SK-N-SH (cell line): ENCODE measurements around the gene ALPL. TPM values are rescaled to one million over a fixed set of nuclear protein-coding genes. Genes with fewer than 3 reads are reported as not detected.

Source experiments
- CTCF ChIA-PET: fragments of 300-600, 350-600 bp; formaldehyde crosslinking; extraction: SDS; loops from one replicate; lab custom pipeline; 2021; lab: Yijun Ruan, JAX
- POLR2A ChIA-PET: fragments of 350-600 bp; sonication (Branson Sonifier 250); formaldehyde crosslinking; extraction: SDS; loops from one replicate; lab custom pipeline; 2020; ENCODE audit warnings: antibody characterized with exemption, inconsistent platforms; lab: Yijun Ruan, JAX
- DNase-seq: peaks from one replicate; pipeline ENCODE4 v3.0.0; 2012
- H2AFZ ChIP-seq: fragments of 200-600 bp; sonication (generic); 2 replicates; pipeline ENCODE4 v1.8.1; 2016; ENCODE audit warnings: antibody characterized with exemption, mild to moderate bottlenecking, low read depth
- H3F3A ChIP-seq: fragments of 200-600 bp; sonication (generic); replicated peaks from 2 replicates; pipeline ENCODE3; 2016; ENCODE audit warnings: antibody characterized with exemption, mild to moderate bottlenecking; ENCODE audit not compliant: insufficient read depth
- H3K27ac ChIP-seq, 2 experiments: fragments of 200-500 bp in 1 of 2; fragments of 200-600 bp in 1 of 2; sonication (Bioruptor generic) in 1 of 2; sonication (generic), shearing (Covaris generic) in 1 of 2; 2 replicates each; pipeline versions ENCODE4 v1.5.1 to v1.6.1; 2014 to 2016; ENCODE audit warnings: low read depth in 2 of 2, inconsistent platforms in 1 of 2, low read length in 1 of 2, mild to moderate bottlenecking in 1 of 2, mixed read lengths in 1 of 2
- H3K27me3 ChIP-seq: fragments of 200-600 bp; sonication (generic), shearing (Covaris generic); 2 replicates; pipeline ENCODE4 v1.6.1; 2016; ENCODE audit warnings: mixed run types; ENCODE audit not compliant: insufficient read depth
- H3K36me3 ChIP-seq, 2 experiments: fragments of 200-500 bp in 1 of 2; fragments of 200-600 bp in 1 of 2; sonication (Bioruptor generic) in 1 of 2; sonication (generic) in 1 of 2; replicated peaks in 1 of 2; 2 replicates each; pipeline versions ENCODE3 to v1.5.1; 2014 to 2016; ENCODE audit warnings: low read length in 1 of 2, mild to moderate bottlenecking in 1 of 2; ENCODE audit not compliant: insufficient read depth in 2 of 2, control insufficient read depth in 1 of 2
- H3K4me1 ChIP-seq, 2 experiments: fragments of 200-500 bp in 1 of 2; fragments of 200-600 bp in 1 of 2; sonication (Bioruptor generic) in 1 of 2; sonication (generic), shearing (Covaris generic) in 1 of 2; 2 replicates each; pipeline versions ENCODE4 v1.5.1 to v1.6.1; 2014 to 2016; ENCODE audit warnings: low read depth in 1 of 2, low read length in 1 of 2, mixed run types in 1 of 2; ENCODE audit not compliant: insufficient read depth in 2 of 2, control insufficient read depth in 1 of 2
- H3K4me2 ChIP-seq: fragments of 200-600 bp; sonication (generic), shearing (Covaris generic); 2 replicates; pipeline ENCODE4 v1.6.1; 2017; ENCODE audit warnings: mixed run types
- H3K4me3 ChIP-seq, 2 experiments: fragments of 200-500 bp in 1 of 2; fragments of 200-600 bp in 1 of 2; sonication (Bioruptor generic) in 1 of 2; sonication (generic), shearing (Covaris generic) in 1 of 2; 2 replicates each; pipeline versions ENCODE4 v1.5.1 to v1.8.1; 2014 to 2016; ENCODE audit warnings: low read depth in 2 of 2, inconsistent platforms in 1 of 2, low read length in 1 of 2, mild to moderate bottlenecking in 1 of 2, mixed read lengths in 1 of 2, moderate library complexity in 1 of 2
- H3K79me2 ChIP-seq: fragments of 200-600 bp; sonication (generic); 2 replicates; pipeline ENCODE4 v1.8.1; 2017; ENCODE audit warnings: mild to moderate bottlenecking; ENCODE audit not compliant: insufficient read depth
- H3K9ac ChIP-seq: fragments of 200-600 bp; sonication (generic); 2 replicates; pipeline ENCODE4 v1.6.1; 2017; ENCODE audit warnings: mixed run types
- H3K9me2 ChIP-seq: fragments of 200-600 bp; sonication (generic); 2 replicates; pipeline ENCODE4 v1.6.1; 2017; ENCODE audit warnings: mixed run types
- H3K9me3 ChIP-seq: fragments of 200-600 bp; sonication (generic); 2 replicates; pipeline ENCODE4 v1.6.1; 2017; ENCODE audit warnings: mixed run types, mild to moderate bottlenecking, moderate library complexity
- H4K20me1 ChIP-seq: fragments of 200-600 bp; sonication (generic); 2 replicates; pipeline ENCODE4 v1.6.1; 2017; ENCODE audit warnings: mild to moderate bottlenecking, mixed run types; ENCODE audit not compliant: insufficient read depth
- EZH2phosphoT487 ChIP-seq: fragments of 200-600 bp; sonication (generic); IDR thresholded peaks from 2 replicates; pipeline ENCODE4 v1.6.1; 2017; ENCODE audit warnings: low read depth, mixed run types, mild to moderate bottlenecking, antibody characterized with exemption, moderate library complexity, borderline replicate concordance
- FOXM1 ChIP-seq: IDR thresholded peaks from 2 replicates; pipeline ENCODE4 v1.4.0; 2012; ENCODE audit warnings: low read depth, mild to moderate bottlenecking
- GATA2 ChIP-seq: sonication (generic); formaldehyde crosslinking; IDR thresholded peaks from 2 replicates; pipeline ENCODE4 v1.5.0; 2020; ENCODE audit warnings: mild to moderate bottlenecking, missing genetic modification reagents
- IRF3 ChIP-seq: fragments of 150-350 bp; IDR thresholded peaks from 2 replicates; pipeline ENCODE4 v1.6.1; 2016; ENCODE audit warnings: mild to moderate bottlenecking, low read depth, low read length
- JUND ChIP-seq: IDR thresholded peaks from 2 replicates; pipeline ENCODE4 v1.4.0; 2012
- MAX ChIP-seq: IDR thresholded peaks from 2 replicates; pipeline ENCODE4 v1.4.0; 2012; ENCODE audit warnings: low read depth
- POLR2AphosphoS5 ChIP-seq: IDR thresholded peaks from 2 replicates; pipeline ENCODE4 v1.6.1; 2012; ENCODE audit warnings: low read depth, low read length
- RAD21 ChIP-seq: IDR thresholded peaks from 2 replicates; pipeline ENCODE4 v1.6.1; 2012; ENCODE audit warnings: mild to moderate bottlenecking, low read length
- SIN3A ChIP-seq: IDR thresholded peaks from 2 replicates; pipeline ENCODE4 v1.6.1; 2012; ENCODE audit warnings: low read depth, mild to moderate bottlenecking, low read length, moderate library complexity, borderline replicate concordance
- USF1 ChIP-seq: IDR thresholded peaks from 2 replicates; pipeline ENCODE4 v1.4.0; 2012; ENCODE audit warnings: low read depth, borderline replicate concordance
- ZBTB33 ChIP-seq: IDR thresholded peaks from 2 replicates; pipeline ENCODE4 v1.4.0; 2012; ENCODE audit warnings: low read depth, borderline replicate concordance
- WGBS: methylation state at CpG from one replicate; pipeline ENCODE4 v1.1.6; 2017; ENCODE audit warnings: low lambda C conversion rate; 5-methylcytosine and 5-hydroxymethylcytosine counted together
- polyA plus RNA-seq, 3 experiments: library from polyadenylated mRNA; depleted of rRNA; stranded (reverse); fragments of >200 nt; gene quantifications; 2 replicates each; pipeline ENCODE4 v1.2.3, GENCODE V29; 2012
- TF ChIP-seq, protein P1 (sequence below): fragments of 200-600 bp; sonication (generic); IDR thresholded peaks from 2 replicates; pipeline ENCODE4 v1.6.1; 2017; ENCODE audit warnings: antibody characterized with exemption, mild to moderate bottlenecking, moderate library complexity
- TF ChIP-seq, protein P2 (sequence below): IDR thresholded peaks from 2 replicates; pipeline ENCODE4 v1.6.1; 2012; ENCODE audit warnings: mild to moderate bottlenecking, low read depth, low read length, moderate library complexity

ALPL gene
- polyA plus RNA-seq, 1 of the 3 experiments (the other 2 are of a cell fraction) = 0.69 TPM

- H3K4me2 ChIP-seq = no peak overlapping the region
- H4K20me1 ChIP-seq = no peaks in the 10 kb centered on the region
- DNase-seq = no peak
- no peaks in the 10 kb centered on the region for H3K9me3 ChIP-seq
- ChIA-PET CTCF (interaction anchor here (1.0 to 1.6 kb wide), 3 partner anchors 13 to 168 kb away, joined by 3 to 7 read pairs (median 6); no protein-coding TSS in a partner anchor), POLR2A (interaction anchor here (0.5 kb wide), 1 partner anchor 497 kb away, joined by 3 read pairs; no protein-coding TSS in a partner anchor)
- H3K79me2 ChIP-seq = no peaks in the 10 kb centered on the region
- no peaks in the 10 kb centered on the region; a peak in 1 of 4 replicates for H3K4me1 ChIP-seq
- H3K4me3 ChIP-seq = no peak overlapping the region
- TF ChIP-seq GATA2 (CRISPR knock-in tag) = no peak
- no peak for TF ChIP-seq ZBTB33
- no peak for TF ChIP-seq USF1
- no peak for TF ChIP-seq SIN3A
- TF ChIP-seq POLR2AphosphoS5 = no peak
- TF ChIP-seq MAX = no peak
- no peak for TF ChIP-seq IRF3
- TF ChIP-seq EZH2phosphoT487 = no peak
- TF ChIP-seq, protein P1, sequence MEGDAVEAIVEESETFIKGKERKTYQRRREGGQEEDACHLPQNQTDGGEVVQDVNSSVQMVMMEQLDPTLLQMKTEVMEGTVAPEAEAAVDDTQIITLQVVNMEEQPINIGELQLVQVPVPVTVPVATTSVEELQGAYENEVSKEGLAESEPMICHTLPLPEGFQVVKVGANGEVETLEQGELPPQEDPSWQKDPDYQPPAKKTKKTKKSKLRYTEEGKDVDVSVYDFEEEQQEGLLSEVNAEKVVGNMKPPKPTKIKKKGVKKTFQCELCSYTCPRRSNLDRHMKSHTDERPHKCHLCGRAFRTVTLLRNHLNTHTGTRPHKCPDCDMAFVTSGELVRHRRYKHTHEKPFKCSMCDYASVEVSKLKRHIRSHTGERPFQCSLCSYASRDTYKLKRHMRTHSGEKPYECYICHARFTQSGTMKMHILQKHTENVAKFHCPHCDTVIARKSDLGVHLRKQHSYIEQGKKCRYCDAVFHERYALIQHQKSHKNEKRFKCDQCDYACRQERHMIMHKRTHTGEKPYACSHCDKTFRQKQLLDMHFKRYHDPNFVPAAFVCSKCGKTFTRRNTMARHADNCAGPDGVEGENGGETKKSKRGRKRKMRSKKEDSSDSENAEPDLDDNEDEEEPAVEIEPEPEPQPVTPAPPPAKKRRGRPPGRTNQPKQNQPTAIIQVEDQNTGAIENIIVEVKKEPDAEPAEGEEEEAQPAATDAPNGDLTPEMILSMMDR = no peak
- TF ChIP-seq FOXM1 = no peak
- TF ChIP-seq RAD21 = no peak
- TF ChIP-seq JUND = no peak
- TF ChIP-seq, protein P2, sequence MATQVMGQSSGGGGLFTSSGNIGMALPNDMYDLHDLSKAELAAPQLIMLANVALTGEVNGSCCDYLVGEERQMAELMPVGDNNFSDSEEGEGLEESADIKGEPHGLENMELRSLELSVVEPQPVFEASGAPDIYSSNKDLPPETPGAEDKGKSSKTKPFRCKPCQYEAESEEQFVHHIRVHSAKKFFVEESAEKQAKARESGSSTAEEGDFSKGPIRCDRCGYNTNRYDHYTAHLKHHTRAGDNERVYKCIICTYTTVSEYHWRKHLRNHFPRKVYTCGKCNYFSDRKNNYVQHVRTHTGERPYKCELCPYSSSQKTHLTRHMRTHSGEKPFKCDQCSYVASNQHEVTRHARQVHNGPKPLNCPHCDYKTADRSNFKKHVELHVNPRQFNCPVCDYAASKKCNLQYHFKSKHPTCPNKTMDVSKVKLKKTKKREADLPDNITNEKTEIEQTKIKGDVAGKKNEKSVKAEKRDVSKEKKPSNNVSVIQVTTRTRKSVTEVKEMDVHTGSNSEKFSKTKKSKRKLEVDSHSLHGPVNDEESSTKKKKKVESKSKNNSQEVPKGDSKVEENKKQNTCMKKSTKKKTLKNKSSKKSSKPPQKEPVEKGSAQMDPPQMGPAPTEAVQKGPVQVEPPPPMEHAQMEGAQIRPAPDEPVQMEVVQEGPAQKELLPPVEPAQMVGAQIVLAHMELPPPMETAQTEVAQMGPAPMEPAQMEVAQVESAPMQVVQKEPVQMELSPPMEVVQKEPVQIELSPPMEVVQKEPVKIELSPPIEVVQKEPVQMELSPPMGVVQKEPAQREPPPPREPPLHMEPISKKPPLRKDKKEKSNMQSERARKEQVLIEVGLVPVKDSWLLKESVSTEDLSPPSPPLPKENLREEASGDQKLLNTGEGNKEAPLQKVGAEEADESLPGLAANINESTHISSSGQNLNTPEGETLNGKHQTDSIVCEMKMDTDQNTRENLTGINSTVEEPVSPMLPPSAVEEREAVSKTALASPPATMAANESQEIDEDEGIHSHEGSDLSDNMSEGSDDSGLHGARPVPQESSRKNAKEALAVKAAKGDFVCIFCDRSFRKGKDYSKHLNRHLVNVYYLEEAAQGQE = no peak
- H3K36me3 ChIP-seq = no peaks in the 10 kb centered on the region
- no peak overlapping the region for H2AFZ ChIP-seq
- H3K9me2 ChIP-seq = no peaks in the 10 kb centered on the region
- H3K9ac ChIP-seq = no peak overlapping the region
- H3F3A ChIP-seq = no peaks in the 10 kb centered on the region
- no peak overlapping the region for H3K27ac ChIP-seq
- H3K27me3 ChIP-seq = peaks cover 1% of the 10 kb centered on the region; the same call in 1 of the 2 replicates
- WGBS = 89% methylated on average over 18 of the region's 27 CpGs
Measured at GRCh38 chr1:21537932-21538630, 28.9 kb downstream of the ALPL start.
